ENCODE data around the gene CTDSP2.
"Not testable (repeated sequence)": the region's sequence is repeated elsewhere in the genome, so short reads cannot be mapped to it uniquely, and the experiment has no call there.

The CTDSP2 gene

DNA sequence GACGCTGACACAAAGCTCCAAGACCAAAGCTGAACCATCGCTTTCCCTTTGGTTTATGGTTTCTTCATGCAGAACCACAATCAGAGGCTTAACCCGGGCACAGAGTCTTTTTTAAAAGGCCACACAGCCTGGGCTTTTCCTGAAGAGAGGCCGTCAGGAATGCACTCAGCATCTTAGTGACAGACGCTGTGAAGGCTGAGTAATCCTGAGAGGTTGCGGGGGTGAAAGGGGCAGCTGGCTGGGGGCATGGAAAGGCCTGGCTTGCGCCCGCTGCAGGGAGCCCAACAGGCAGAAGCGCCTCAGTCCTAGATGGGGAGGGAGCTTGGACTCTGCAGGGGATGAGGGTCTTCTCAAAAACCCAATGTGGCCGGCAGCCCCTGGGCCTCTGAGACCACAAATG, 13.6 kb downstream of the CTDSP2 start:
- DNase-seq = no peak

GRCh38 chr12:57830393-57830792, 16.1 kb downstream of the CTDSP2 start:
- DNase-seq = no peak

- no peak for DNase-seq
Measured at GRCh38 chr12:57829025-57829777, 17.3 kb downstream of the CTDSP2 start.

DNA sequence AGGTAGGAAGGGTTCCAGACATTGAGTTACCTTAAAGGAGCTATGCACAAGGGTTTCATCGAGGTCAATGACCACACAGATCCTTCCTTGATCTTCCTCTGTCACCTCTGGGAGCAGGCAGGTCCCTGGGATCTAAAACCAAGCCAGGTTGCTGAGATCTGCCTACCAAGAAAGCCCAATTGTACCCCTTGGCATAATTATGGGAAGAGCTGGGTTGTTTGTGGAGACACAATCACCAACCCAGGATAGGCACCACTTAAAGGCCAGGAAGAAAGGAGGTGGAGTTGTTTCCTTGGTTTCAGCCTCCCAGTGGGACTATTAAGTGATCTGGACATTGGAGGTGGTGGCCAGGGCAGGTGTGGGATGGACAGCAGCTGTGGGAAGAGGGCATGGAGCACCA, 19.6 kb downstream of the CTDSP2 start:
- no peak for DNase-seq

DNA sequence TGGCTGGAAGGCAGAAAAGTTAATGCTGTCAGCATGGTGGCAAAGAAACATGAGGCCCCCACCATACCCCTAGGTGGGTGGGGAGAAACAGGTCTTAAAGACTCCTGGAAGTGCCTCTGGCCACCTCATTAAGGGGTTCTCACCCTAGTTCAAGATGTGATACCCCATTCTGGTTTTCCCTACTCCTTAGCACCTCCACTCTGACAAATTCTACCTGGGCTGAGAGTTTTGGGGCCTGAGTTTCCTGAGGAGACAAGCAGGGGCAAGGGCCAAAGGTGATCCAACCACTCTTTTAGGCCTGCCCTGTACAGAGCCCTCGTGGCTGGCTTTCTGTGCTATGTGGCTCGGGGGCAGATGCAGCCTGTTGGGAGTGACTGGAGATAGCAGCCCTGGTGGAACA, 20.1 kb downstream of the CTDSP2 start:
- no peak for DNase-seq

GRCh38 chr12:57825451-57825850, 21.1 kb downstream of the CTDSP2 start:
- no peak for DNase-seq

DNA sequence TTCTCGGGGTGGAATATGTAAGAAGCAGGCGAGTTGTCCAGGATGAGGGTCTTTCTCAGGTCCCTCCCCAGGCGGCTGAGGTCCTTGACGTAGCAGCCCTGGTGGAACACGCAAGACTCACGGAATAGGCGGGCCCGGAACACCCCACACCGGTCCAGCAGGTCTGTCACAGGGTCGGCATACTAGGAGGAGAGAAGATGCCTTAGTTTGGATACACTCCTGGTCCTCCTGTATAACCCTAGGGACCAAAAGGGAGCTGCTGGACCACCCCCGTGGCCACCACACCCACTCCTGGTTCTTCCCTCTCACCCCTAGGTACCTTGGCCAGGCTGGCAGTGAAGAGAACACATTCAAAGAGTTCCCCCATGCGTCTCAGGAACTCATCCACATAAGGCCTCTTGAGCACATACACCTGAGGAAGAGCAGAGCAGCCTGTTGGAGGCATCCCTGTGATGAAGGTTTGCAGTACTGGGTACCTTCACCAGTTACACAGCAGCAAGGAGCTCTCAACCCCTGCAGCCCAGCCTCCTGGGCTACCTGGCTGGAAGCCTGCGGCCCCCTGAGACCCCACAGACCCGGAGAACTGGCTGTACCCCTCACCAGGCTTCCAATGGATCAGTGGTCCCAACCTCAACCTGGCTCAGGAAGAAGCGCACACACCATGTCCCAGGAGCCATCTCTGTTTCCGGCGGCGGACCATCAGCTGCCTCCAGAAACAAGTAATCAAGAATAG, 22.5 kb downstream of the CTDSP2 start:
- DNase-seq = no peak

- no peak for DNase-seq
Measured at GRCh38 chr12:57823131-57823907, 23.2 kb downstream of the CTDSP2 start.

DNA sequence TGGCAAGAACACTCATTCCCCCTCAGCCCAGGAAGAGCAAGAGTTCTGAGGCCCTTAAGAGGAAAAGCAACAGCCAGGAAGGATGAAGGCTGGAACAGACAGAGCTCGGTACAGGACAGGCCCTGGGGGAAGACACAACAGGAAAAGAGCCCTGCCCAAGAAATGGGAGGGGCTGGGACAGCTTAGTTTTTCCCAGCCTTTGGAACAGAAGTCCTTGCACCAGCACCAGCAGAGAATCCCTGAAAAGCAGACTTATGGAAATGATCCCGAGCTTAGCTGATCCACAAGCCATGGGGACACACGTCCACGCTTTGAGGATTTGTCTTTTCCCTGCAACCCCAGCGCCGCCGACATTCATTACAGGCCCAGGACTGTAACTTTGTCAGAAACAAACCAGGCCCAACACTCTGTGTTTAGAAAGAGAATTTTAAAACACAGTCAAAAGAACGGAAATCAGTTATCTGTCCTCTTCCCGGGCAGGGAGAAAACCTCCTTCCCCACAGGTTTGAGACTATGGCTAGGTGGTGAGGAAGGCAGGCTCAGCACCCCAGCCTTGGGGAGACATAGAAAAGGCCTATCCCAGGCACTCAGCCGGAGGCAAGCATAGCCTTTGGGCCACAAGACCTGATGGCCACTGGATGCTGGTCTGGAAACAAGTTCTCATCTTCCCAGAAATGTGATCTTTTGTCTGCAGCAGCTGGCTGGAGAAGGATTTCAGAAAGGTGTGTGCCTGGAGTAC, 24.0 kb downstream of the CTDSP2 start:
- DNase-seq = no peak

- DNase-seq = no peak
Measured at GRCh38 chr12:57821474-57822214, 24.9 kb downstream of the CTDSP2 start.

DNA sequence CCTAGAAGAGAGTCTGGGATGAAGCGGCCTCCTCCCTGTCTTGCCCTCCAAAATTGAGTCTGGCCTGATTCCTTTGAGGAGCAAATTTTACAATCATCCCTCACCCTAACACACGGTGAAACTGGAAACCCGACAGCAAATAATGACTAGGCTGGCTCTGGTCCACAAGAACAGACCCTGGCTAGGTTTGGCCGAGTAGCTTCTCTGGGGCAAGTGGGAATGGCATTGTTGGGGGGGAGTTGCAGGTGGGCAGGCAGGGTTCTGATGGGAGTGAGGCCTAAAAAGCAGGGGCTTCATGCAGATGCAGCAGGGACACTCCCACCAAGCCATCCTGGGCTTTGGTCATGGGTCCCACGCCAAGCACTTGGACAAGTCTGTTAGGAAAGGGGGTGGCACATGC, 25.5 kb downstream of the CTDSP2 start:
- DNase-seq = not testable (repeated sequence)

DNA sequence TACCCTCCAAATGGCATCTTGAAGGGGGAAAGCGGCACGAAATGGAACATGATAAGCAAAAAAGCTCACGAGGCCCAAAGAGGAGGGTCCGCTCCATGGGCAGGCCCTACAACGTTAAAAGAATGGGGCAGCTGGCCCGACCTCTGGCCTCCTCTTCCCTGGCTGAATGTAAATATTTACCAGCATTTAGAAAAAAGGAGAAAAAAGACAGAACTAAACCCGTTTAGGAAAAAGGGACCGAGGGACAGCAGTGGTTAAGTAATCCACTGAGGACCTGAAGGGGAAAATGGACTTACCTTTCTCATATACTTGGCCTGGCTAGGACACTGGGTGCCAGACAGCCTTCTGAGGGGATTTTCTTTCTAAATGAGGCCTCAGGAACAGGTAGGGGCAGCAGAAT, 26.4 kb downstream of the CTDSP2 start:
- DNase-seq = not testable (repeated sequence)

GRCh38 chr12:57817990-57818331, 28.6 kb downstream of the CTDSP2 start:
- not testable (repeated sequence) for DNase-seq

GRCh38 chr12:57817261-57817989, 29.1 kb downstream of the CTDSP2 start:
- DNase-seq = no peak

- DNase-seq = no peak
Measured at GRCh38 chr12:57816855-57817151, 29.7 kb downstream of the CTDSP2 start.

- no peak for DNase-seq
Measured at GRCh38 chr12:57816001-57816854, 30.3 kb downstream of the CTDSP2 start.

- DNase-seq = no peak
Measured at GRCh38 chr12:57815177-57816000, 31.1 kb downstream of the CTDSP2 start.

- DNase-seq = no peak
Measured at GRCh38 chr12:57813971-57814772, 32.4 kb downstream of the CTDSP2 start.

Data from NK-92 treated with Interleukin-12 subunit alpha and Interleukin-12 subunit beta, amount 100 ng/mL, for 24 hours (cell line).